Measurements from ENCODE around the gene TFAP2E.
A peak's percentile ranks its signal among the peaks of the same experiment; 100 is the strongest.

TFAP2E gene

GRCh38 chr1:35598895-35599294 lies 25.8 kb downstream of the TFAP2E start:
- DNase-seq = no peak

DNA sequence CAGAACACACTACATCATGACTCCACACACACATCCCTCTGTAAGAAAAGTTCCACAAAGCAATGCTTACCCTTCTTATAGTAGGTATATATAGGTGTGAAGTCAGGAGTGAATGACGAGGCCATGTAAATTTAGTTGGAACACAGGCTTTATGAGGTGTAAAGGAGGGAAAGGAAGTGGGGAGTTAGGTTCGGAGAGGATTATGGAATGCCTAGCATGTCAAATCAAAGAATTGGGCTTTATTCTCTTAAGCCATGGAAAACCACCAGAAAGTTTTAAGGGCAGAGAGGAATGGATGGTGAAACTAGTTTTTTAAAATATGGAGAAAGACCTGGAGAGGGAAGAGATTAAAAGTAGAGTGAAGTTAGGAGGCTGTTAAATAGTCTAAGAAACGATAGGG lies 26.3 kb downstream of the TFAP2E start:
- DNase-seq = no peak

- DNase-seq = no peak
Observed at GRCh38 chr1:35600593-35600992, 27.5 kb downstream of the TFAP2E start.

- no peak for DNase-seq
Observed at GRCh38 chr1:35603468-35603867, 30.4 kb downstream of the TFAP2E start.

DNA sequence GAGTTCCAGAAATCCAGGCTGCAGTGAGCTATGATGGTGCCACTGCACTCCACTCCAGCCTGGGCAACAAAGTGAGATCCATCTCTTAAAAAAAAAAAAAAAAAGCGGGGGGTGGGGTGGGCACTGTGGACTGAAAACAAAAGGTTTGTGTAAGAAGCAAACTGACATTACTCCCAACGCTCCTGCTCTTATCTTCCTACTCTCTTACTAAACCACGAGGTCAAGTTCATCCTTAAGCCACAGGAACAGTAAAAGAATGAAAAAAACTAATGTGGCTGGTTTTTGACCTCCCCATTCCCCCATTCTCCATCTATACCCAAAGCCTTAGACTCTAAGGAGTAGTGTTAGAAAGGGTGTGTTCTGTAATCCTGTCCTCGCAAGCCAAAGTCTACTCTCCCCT lies 30.8 kb downstream of the TFAP2E start:
- no peak for DNase-seq

DNA sequence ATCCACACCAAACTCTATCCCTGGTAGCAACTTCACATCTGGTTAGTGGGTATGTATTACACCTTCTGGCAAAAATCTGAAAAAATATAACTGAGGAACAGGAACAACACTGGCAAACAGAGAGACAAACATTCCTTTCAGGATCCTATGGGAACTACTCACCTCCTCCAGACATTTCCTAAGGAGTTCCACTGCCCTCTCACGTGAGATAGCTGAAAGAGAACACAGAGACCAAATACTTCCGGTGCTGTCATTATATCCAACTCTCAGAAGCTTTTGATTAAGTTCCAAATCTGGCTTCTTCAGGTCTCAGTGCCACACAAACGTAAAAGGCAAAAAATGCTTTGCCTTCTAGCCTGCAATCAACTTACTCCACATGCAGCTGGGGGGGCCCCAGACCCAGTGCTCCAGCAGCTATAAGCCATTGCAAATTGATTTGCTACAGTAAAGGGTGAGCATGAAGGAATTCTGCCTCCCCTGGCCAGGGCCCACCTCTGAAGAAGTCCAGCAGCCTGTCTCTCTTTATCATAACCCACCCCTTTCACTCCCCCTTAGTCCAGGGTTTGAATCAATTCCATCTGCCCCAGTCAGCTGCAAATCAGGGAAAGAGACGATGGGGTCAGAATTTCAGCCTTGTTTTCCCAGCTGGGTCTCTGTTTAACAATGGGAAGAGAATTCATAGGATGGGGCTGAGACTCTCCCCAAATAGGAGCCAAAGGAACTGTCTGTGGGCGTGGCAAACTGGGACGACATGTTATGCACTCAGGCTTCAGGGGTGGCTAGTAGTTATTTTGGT lies 32.2 kb downstream of the TFAP2E start:
- no peak for DNase-seq

DNA sequence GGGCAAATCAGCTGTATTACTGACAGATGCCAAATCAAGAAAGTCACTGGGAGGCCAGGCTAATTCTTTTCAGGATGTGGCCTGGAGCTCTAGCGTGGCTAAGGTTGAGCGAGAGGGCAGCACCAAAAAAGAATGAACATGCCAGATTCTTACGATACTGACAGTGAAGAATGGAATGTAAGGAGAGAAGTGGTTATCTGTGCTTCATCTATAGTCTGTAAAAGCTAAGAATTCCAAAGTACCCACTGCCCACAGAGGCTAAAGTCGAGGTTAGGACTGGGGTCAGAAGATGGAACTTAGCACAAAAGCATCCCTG lies 32.7 kb downstream of the TFAP2E start:
- DNase-seq = no peak

DNA sequence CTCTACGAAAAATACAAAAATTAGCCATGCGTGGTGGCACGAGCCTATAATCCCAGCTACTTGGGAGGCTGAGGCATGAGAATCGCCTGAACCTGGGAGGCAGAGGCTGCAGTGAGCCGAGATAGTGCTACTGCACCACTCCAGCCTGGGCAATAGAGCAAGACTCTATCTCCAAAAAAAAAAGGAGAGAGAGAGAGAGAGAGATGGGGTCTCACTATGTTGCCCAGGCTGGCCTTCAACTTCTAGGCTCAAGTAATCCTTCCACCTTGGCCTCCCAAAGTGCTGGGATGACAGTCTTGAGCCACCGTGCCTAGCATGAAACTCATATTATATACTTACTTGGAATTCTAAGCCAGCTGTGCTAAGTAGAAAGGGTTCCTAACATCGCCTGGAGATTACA lies 38.5 kb downstream of the TFAP2E start:
- no peak for DNase-seq

DNA sequence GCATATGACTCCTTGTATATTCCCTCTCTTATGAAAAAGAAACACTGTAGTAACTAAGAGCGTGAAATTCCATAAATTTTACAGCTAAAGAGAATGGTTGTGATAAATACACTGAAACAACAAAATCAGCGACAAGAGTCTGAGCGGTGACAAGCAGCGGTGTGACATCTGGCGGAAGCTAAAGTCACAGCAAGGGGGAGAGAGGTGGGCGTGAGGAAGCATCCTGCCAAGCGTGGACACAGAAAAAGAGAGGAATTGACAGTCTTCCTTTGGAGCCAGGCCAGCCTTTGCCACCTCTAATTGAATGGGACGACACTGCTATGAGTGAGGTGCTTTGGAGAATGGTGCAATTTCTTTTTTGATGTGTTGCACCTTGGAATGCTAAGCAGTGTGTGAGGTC lies 42.3 kb downstream of the TFAP2E start:
- DNase-seq = no peak

- DNase-seq = no peak
Observed at GRCh38 chr1:35619237-35620121, 46.4 kb downstream of the TFAP2E start.

DNA sequence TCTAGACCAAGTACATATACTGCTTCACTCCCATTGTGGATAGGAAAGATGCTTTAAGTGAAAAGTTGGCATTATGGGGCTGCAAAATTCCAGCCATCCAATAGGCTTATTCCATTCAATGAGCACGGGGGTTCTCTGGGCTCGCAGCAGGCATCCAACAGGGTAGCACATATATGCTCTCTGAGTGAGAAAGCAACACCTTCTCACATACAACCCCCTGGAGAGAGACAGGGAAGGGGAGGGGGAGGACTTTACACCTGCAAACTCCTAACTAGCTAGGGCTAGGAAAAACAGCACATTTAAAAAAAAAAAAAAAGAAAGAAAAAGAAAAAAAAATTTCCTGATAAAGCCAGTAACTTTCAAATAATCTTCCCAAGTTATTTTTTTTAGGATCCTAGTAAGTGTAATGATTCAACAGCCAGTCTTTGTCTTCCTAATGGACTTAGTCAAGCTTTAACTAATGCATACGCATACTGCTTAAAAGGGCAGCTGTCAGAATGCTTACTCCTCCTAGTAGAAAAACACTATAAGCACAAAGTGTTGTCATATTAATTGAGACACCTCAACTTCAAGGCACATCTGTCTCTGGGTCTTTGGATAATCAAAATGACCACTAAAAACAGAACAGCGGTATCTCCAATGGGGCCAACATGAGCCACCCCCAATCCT lies 49.5 kb downstream of the TFAP2E start:
- no peak for DNase-seq

GRCh38 chr1:35623832-35624231 lies 50.7 kb downstream of the TFAP2E start:
- no peak for DNase-seq

GRCh38 chr1:35629051-35629450 lies 55.9 kb downstream of the TFAP2E start:
- no peak for DNase-seq

DNA sequence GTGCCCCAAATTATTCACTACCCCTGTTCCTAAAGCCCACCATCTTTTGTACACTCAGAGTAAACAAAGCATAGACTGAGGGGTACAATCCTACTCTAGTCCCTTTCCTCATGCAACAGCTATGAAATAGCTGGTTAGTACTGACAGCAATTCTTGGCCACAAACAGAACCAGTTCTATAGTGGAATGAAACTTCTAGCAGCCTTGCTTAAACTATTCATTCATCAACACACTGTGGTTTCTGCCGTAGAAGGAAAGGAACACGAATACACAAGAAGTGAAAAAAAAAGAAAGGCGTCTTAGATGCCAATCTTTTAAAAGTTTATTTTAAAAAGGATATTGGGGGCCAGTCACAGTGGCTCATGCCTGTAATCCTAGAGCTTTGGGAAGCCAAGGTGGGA lies 58.3 kb downstream of the TFAP2E start:
- DNase-seq = no peak

GRCh38 chr1:35633547-35633946 lies 60.4 kb downstream of the TFAP2E start:
- no peak for DNase-seq

- DNase-seq = no peak
Observed at GRCh38 chr1:35637401-35637809, 64.3 kb downstream of the TFAP2E start.

GRCh38 chr1:35640380-35641232 lies 67.5 kb downstream of the TFAP2E start:
- DNase-seq = no peak

- DNase-seq = peak; percentile 93
Observed at GRCh38 chr1:35641233-35641866, 68.2 kb downstream of the TFAP2E start, which contains the start of gene PSMB2. PSMB2 (minus strand) TSS chr1:35641526; CDS start chr1:35641432, 94 bp downstream.

DNA sequence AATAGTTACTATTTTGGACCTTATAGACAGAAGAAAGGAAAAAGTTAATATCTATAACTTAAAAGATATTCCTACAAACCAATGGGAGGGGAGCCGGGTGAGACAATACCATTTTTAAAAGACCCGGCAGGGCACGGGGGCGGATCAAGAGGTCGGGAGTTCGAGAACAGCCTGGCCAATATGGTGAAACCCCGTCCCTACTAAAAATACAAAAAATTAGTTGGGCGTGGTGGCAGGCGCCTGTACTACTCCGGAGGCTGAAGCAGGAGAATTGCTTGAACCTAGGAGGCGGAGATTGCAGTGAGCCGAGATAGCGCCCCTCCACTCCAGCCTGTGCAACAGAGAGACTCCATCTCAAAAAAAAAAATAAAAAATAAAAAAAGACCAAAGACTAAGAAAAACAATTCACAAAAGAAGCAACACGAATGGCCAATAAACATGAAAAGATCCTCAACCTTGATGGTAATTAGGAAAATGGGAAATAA lies 69.4 kb downstream of the TFAP2E start:
- DNase-seq = no peak

DNA sequence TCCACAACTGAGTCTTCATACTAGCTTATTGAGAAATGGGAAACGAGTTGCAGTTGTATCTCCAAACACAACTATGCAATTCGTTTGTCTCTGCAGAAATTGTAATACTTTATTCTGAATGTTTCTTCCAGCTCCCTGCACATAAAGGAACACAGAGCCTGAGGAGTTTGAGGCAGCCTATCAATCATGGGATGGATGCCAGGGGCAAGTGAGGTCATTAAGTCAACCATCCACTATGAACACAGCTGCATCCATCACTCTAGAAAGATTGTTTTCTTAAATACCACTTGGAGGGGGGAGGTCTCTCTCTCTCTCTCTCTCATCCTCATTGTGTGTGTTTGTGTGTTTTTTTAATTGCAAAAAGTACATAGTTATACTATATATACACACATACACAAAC lies 71.1 kb downstream of the TFAP2E start:
- no peak for DNase-seq

Data from KG1 (cell line).